ENCODE results near the gene DCAF11.

- no peak for TF ChIP-seq GLIS3 (CRISPR knock-in tag; IDR thresholded peaks at IDR 0.05)
- no peak for TF ChIP-seq BACH2 (CRISPR knock-in tag; IDR thresholded peaks at IDR 0.05; ENCODE audit: borderline replicate concordance)
- TF ChIP-seq, protein P1, sequence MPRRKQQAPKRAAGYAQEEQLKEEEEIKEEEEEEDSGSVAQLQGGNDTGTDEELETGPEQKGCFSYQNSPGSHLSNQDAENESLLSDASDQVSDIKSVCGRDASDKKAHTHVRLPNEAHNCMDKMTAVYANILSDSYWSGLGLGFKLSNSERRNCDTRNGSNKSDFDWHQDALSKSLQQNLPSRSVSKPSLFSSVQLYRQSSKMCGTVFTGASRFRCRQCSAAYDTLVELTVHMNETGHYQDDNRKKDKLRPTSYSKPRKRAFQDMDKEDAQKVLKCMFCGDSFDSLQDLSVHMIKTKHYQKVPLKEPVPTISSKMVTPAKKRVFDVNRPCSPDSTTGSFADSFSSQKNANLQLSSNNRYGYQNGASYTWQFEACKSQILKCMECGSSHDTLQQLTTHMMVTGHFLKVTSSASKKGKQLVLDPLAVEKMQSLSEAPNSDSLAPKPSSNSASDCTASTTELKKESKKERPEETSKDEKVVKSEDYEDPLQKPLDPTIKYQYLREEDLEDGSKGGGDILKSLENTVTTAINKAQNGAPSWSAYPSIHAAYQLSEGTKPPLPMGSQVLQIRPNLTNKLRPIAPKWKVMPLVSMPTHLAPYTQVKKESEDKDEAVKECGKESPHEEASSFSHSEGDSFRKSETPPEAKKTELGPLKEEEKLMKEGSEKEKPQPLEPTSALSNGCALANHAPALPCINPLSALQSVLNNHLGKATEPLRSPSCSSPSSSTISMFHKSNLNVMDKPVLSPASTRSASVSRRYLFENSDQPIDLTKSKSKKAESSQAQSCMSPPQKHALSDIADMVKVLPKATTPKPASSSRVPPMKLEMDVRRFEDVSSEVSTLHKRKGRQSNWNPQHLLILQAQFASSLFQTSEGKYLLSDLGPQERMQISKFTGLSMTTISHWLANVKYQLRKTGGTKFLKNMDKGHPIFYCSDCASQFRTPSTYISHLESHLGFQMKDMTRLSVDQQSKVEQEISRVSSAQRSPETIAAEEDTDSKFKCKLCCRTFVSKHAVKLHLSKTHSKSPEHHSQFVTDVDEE (CRISPR knock-in tag; IDR thresholded peaks at IDR 0.05), result no peak
- no peak for TF ChIP-seq ZFP30 (CRISPR knock-in tag; IDR thresholded peaks at IDR 0.05)
- no peak for TF ChIP-seq CSDC2 (CRISPR knock-in tag; IDR thresholded peaks at IDR 0.05)
- no peak for TF ChIP-seq RARB (CRISPR knock-in tag; IDR thresholded peaks at IDR 0.05)
- no peak for TF ChIP-seq PATZ1 (CRISPR knock-in tag; IDR thresholded peaks at IDR 0.05; ENCODE audit: borderline replicate concordance)
- TF ChIP-seq ARNTL (CRISPR knock-in tag; IDR thresholded peaks at IDR 0.05; ENCODE audit: borderline replicate concordance, low read depth), result no peak
- TF ChIP-seq ZC3H10 (CRISPR knock-in tag; IDR thresholded peaks at IDR 0.05), result no peak
- TF ChIP-seq ZFP3 (CRISPR knock-in tag; IDR thresholded peaks at IDR 0.05), result no peak
- TF ChIP-seq SNAI2 (CRISPR knock-in tag; IDR thresholded peaks at IDR 0.05), result no peak; the same call in 1 of the 2 replicates
- TF ChIP-seq ESRRG (CRISPR knock-in tag; IDR thresholded peaks at IDR 0.05), result no peak
- no peak for TF ChIP-seq PPARA (CRISPR knock-in tag; IDR thresholded peaks at IDR 0.05; ENCODE audit: borderline replicate concordance)
Observed at GRCh38 chr14:24135834-24136683, 21.5 kb downstream of the DCAF11 start, which contains the start of gene PSME1.
